Nephron progenitor cell (in vitro differentiated cells): ENCODE data around the gene SNRNP35.
"Not testable (repeated sequence)": the region's sequence is repeated elsewhere in the genome, so short reads cannot be mapped to it uniquely, and the experiment has no call there.

Experiments used
- DNase-seq: peaks from one replicate; pipeline ENCODE4 v3.0.0; 2021
- H3K27ac Mint-ChIP-seq: 2 replicates; pipeline ENCODE4 v1.8.0; 2021; ENCODE audit warnings: mild to moderate bottlenecking, moderate library complexity, mixed read lengths
- H3K27me3 Mint-ChIP-seq: 2 replicates; pipeline ENCODE4 v1.8.0; 2021; ENCODE audit warnings: mild to moderate bottlenecking, low read depth, mixed read lengths; ENCODE audit not compliant: poor library complexity
- H3K36me3 Mint-ChIP-seq: 2 replicates; pipeline ENCODE4 v1.8.0; 2021; ENCODE audit warnings: low read depth, mixed read lengths
- H3K4me1 Mint-ChIP-seq: 2 replicates; pipeline ENCODE4 v1.8.0; 2021; ENCODE audit warnings: mixed read lengths
- H3K4me3 Mint-ChIP-seq: 2 replicates; pipeline ENCODE4 v1.8.0; 2021; ENCODE audit warnings: mild to moderate bottlenecking, moderate library complexity, mixed read lengths
- H3K9me3 Mint-ChIP-seq: 2 replicates; pipeline ENCODE4 v1.8.0; 2021; ENCODE audit warnings: mild to moderate bottlenecking, moderate library complexity, mixed read lengths
- CTCF ChIP-seq: fragments of 200-600 bp; sonication (generic); IDR thresholded peaks from 2 replicates; pipeline ENCODE4 v1.5.0; 2021; ENCODE audit warnings: antibody characterized with exemption

The SNRNP35 gene

GRCh38 chr12:123428591-123428990 is 29.3 kb upstream of the SNRNP35 start:
- peaks cover 22% of the 10 kb centered on the region for H3K4me1 Mint-ChIP-seq
- no peak overlapping the region for H3K27ac Mint-ChIP-seq
- H3K27me3 Mint-ChIP-seq = peaks cover 6% of the 10 kb centered on the region
- H3K4me3 Mint-ChIP-seq = no peak overlapping the region
- no peak for DNase-seq
- TF ChIP-seq CTCF = no peak
- H3K9me3 Mint-ChIP-seq = peaks cover 15% of the 10 kb centered on the region
- peaks cover 25% of the 10 kb centered on the region for H3K36me3 Mint-ChIP-seq

GRCh38 chr12:123429101-123429500 is 28.8 kb upstream of the SNRNP35 start:
- H3K9me3 Mint-ChIP-seq = peaks cover 10% of the 10 kb centered on the region
- DNase-seq, H3K27me3 Mint-ChIP-seq, H3K27ac Mint-ChIP-seq, H3K4me3 Mint-ChIP-seq: not testable (repeated sequence)
- H3K36me3 Mint-ChIP-seq = peaks cover 20% of the 10 kb centered on the region
- H3K4me1 Mint-ChIP-seq = peaks cover 24% of the 10 kb centered on the region

GRCh38 chr12:123431951-123432817 is 25.8 kb upstream of the SNRNP35 start:
- peak overlapping the region; percentile 36 for H3K27ac Mint-ChIP-seq
- DNase-seq, H3K9me3 Mint-ChIP-seq, H3K4me3 Mint-ChIP-seq: not testable (repeated sequence)
- H3K4me1 Mint-ChIP-seq = peaks cover 36% of the 10 kb centered on the region
- peaks cover 15% of the 10 kb centered on the region for H3K36me3 Mint-ChIP-seq
- peaks cover 25% of the 10 kb centered on the region for H3K27me3 Mint-ChIP-seq

- H3K27ac Mint-ChIP-seq = peak overlapping the region; percentile 88
These were observed 24.3 kb upstream of the SNRNP35 start for GRCh38 chr12:123433615-123434014.

GRCh38 chr12:123435636-123436016 is 22.3 kb upstream of the SNRNP35 start:
- no peak for DNase-seq
- H3K27ac Mint-ChIP-seq = no peak overlapping the region
- peak overlapping the region; percentile 95 for H3K4me3 Mint-ChIP-seq
- H3K27me3 Mint-ChIP-seq = peaks cover 35% of the 10 kb centered on the region
- TF ChIP-seq CTCF = no peak
- peaks cover 8% of the 10 kb centered on the region for H3K36me3 Mint-ChIP-seq
- H3K4me1 Mint-ChIP-seq = peaks cover 27% of the 10 kb centered on the region
- no peaks in the 10 kb centered on the region for H3K9me3 Mint-ChIP-seq

More at GRCh38 chr12:123433615-123434014, 24.3 kb upstream of the SNRNP35 start:
- Mint-ChIP-seq H3K4me3 (no peak overlapping the region), H3K27me3 (peaks cover 35% of the 10 kb centered on the region), H3K36me3 (peaks cover 12% of the 10 kb centered on the region), H3K4me1 (peaks cover 33% of the 10 kb centered on the region), H3K9me3 (no peaks in the 10 kb centered on the region)
- no peak for DNase-seq
- no peak for TF ChIP-seq CTCF

GRCh38 chr12:123436017-123436964 is 21.6 kb upstream of the SNRNP35 start, which contains the start of gene RILPL2:
RILPL2 (minus strand) TSS chr12:123436684; CDS start chr12:123436420, 264 bp downstream.
- no peak for TF ChIP-seq CTCF
- peaks cover 37% of the 10 kb centered on the region for H3K27me3 Mint-ChIP-seq
- DNase-seq = peak; percentile 86
- no peak within 1 kb of the TSS for H3K27ac Mint-ChIP-seq
- peaks cover 23% of the 10 kb centered on the region for H3K4me1 Mint-ChIP-seq
- H3K4me3 Mint-ChIP-seq = peak within 1 kb of the TSS; percentile 95
- no peaks in the 10 kb centered on the region for H3K9me3 Mint-ChIP-seq
- peaks cover 2% of the 10 kb centered on the region for H3K36me3 Mint-ChIP-seq
